ENCODE data around the gene XAB2.
"Not testable (repeated sequence)": the region's sequence is repeated elsewhere in the genome, so short reads cannot be mapped to it uniquely, and the experiment has no call there.

XAB2 gene

DNA sequence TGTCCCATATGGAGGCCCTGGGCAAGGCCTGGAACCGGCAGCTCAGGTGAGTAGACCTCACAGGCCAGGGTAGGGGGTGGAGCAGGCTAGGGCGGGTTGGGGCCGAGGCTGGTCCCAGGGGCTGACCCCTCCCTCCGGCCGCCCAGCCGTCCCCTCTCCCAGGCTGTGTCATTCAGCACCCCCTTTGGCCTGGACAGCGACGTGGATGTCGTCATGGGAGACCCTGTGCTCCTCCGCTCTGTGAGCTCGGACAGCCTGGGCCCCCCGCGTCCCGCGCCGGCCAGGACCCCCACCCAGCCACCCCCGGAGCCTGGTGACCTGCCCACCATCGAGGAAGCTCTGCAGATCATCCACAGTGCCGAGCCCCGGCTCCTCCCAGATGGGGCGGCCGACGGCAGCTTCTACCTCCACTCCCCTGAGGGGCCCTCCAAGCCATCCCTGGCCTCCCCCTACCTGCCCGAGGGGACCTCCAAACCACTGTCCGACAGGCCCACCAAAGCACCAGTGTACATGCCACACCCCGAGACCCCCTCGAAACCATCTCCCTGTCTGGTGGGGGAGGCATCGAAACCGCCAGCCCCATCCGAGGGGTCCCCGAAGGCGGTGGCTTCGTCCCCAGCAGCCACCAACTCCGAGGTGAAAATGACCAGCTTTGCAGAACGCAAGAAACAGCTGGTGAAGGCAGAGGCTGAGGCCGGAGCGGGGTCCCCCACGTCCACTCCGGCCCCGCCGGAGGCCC is 17.6 kb downstream of the XAB2 start:
- no peak for DNase-seq

DNA sequence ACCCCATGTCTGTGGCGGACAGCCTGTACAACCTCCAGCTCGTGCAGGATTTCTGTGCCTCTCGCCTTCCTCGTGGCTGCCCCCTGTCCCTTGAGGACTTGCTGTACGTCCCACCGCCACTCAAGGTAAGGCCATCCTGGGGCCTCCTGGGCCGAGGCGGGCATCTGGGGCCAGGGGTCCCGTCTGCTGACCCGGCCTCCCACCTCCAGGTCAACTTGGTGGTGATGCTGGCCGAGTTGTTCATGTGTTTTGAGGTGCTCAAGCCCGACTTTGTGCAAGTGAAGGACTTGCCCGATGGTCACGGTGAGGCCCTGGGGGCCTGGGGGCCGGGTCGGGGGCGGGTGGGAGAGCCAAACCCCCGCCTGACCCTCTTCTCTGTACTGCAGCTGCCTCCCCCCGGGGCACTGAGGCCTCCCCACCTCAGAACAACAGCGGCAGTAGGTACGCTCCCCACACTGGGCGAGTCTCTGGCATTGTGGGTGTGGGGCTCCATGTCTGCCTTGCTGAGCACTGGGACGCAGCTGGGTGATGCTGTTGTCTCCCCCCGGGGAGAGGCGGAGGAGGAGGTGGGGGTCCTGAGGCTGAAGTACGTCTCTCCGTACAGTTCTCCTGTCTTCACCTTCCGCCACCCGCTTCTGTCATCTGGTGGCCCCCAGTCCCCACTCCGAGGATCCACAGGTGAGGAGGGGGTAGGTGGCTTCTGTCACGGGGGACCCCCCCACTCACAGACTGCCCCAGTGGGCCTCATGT is 18.7 kb downstream of the XAB2 start:
- DNase-seq = no peak

DNA sequence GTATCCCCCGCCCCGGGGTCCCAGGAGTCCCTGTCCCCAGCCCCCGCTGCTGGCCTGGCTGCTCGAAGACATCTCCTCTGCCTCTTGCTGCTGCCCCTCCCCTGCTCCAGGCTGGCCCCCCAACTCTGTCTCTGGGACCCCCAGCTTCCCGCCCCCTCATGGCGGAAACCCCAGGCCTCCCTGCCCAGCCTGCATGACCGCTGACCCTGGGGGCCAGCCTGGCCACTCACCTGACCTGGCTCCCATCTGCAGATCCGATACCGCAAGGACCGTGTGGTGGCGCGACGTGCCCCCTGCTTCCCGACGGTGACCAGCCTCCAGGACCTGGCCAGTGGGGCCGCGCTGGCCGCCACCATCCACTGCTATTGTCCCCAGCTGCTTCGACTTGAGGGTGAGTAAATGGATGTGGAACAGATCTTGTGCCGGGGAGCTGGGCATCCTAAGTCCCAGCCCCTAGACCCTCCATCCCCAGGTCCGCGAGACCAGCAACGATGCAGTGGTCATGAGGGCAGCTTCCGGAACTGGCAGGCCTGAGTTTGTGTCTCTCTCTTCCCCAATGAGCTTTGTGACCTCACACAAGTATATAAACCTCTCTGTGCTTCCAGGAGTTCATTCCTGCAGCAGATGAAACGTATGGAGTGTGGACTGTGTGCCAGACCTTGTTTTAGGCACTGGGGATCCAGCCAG is 21.3 kb downstream of the XAB2 start:
- DNase-seq = no peak

DNA sequence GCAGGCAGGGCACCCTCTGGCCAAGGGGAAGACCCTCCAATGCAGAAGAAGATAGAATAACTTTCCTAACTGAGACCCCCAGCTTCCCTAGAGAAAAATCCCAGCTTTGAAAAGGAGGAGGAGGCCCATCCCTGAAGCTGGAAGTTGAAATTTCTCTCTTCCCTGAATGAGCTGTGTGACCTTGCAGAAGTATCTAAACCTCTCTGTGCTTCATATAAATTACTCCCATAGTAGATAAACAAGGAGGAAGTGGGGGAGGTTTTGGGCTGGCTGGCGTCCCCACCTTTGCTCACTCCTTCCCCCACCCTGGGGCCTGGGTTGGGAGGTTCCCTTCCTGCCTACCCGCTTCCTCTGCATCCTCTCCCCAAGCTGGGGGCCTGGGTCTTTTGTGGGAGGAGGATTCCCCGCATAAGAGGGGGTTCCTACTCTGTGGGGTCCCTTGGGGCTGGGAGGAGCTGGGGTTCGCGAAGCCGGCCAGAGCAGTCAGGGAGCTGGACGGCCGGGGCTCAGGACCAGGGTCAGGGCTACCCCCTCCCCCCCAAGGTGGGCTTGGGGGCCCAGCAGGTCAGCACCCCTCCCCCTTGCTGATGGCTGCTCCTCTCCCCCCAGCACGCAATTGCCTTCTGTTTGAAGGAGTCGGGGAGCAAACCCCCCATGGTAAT is 22.0 kb downstream of the XAB2 start:
- no peak for DNase-seq

DNA sequence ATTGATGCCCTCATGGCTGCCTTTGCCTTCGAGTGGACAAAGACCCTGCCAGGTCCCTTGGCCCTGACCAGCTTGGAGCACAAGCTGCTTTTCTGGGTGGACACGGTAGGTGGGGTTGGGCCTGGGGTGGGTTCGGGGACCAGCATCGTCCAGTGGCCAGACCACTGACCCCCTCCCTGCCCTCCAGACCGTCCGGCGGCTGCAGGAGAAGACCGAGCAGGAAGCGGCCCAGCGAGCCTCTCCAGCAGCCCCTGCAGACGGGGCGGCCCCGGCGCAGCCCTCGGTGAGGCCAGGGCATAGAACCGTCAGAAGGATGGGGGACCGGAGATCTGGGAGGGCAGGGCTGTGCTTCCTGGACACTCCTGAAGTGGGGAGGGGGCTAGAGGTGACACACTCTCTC is 23.1 kb downstream of the XAB2 start:
- no peak for DNase-seq

DNA sequence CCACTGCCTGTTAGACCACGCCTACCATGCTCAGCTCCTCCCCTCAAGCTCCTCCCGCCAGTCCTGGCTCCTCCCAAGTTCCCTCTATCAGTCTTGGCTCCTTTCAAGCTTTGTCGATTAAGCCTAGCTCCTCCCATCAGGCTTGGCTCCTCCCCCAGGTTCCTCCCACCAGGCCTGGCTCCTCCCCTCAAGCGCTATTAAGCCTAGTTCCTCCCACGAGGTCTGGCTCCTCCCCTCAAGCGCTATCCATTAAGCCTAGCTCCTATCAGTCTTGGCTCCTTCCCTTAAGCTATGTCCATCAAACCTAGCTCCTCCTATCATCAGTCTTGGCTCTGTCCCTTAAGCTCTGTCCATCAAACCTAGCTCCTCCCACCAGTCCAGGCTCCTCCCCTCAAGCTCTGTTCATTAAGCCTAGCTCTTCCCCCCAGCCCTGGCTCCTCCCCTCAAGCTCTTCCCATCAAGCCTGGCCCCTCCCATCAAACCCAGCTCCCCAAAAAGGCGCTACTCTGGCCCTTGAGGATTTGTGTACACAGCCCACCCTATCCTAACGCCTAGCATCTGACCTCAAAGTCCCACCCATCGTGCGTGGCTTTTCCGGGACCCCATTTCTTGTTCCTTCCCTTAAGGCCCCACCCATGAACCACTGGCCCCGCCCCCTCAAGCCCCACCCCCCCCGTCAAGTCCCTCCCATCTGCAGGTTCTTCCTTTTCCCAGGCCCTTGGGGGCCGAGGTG is 23.7 kb downstream of the XAB2 start:
- peak; percentile 65 for DNase-seq

DNA sequence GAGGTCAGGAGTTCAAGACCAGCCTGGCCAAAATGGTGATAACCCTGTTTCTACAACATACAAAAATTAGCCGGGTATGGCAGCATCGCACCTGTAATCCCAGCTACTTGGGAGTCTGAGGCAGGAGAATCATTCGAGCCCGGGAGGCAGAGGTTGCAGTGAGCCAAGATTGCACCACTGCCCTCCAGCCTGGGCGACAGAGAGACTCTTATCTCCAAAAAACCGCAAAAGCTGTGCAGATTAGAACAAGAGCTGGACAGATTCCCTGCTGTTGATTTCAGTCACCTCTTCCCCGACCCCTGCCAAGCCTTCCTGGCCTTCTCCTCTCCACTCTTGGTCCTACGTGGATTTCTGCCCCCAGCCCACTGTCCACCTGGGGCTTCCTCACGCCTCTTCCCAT is 25.4 kb downstream of the XAB2 start:
- no peak for DNase-seq

DNA sequence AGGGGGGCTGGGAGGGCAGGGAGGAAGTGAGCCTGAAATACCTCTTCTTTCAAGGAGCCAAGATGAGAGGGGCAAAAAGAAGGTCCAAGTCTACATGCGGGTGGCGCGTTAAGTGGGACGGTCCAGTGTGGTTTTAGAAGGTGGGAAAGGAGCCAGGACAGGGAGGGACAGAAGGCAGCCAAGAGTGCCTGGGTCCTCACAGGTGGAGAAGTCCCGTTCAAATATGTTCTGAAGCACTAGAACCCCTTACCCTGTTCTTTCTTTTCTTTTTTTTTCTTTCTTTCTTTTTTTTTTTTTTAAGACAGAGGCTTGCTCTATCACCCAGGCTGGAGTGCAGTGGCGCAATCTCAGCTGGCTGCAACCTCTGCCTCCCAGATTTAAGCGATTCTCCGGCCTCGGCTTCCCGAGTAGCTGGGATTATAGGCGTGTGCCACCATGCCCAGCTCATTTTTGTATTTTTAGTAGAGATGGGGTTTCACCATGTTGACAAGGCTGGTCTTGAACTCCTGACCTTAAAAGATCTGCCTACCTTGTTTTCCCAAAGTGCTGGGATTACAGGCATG is 26.3 kb downstream of the XAB2 start:
- DNase-seq = no peak

DNA sequence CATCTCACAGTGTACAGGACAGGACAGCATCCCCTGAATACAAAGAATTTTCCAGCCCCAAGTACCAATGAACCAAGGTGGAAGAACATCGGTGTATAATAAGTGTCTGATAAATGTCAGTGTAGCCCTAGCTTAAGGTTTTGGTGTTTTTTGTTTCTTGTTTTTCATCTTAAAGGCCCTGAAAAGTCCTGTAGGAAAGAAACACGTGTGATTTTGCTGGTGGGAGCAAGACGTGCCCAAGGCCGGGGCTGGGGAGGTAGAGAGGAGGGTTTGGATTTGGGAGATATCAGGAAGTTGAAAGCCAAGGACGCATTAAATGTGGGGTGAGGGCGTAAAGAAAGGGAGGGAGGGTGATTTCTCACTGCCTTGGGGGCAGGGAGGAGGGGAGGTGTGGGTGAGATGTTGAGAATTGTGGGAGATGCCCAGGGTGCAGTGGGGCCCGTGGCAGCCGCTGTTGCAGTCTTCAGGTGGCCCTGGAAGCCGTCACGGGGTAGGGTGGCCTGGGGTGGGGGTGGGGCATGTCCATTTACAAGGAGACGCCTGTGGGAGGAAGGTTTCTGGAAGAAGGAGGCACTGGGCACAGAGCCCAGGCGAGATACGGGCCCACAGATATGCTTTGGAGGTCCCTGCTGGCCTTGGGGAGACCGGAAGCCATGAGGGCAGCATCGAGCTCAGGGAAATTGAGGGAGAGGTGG is 27.0 kb downstream of the XAB2 start:
- DNase-seq = no peak

DNA sequence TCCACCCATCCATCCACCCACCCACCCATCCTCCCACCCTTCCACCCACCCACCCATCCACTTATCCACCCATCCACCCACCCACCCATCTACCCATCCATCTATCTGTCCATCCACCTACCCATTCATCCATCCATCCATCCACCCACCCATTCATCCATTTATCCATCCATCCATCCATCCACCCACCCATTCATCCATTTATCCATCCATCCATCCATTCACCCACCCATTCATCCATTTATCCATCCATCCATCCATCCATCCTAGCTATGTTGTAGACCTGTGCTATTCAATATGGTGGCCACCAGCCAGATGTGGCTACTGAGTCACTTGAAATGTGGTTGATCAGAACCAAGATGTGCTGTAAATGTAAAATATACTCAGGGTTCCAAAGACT is 28.6 kb downstream of the XAB2 start:
- no peak for DNase-seq

DNA sequence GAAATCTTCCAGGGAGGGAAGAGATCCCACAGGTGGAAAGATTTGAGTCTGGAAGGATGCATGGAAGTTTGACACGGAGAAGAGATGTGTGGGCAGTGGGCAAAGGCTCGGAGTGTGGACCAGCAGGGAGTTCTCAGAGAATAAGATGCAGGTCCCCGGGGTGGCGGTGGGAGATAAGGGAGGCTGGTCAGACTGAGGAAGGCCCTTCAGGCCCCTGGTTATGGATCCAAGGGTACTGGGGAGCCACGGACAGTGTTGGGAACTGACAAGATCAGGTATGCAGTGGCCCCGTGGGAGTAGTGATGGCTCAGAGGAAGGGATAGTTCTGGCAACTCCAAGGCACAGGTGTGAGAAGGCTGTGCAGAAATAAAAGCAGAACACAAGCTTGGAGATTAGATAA is 31.2 kb downstream of the XAB2 start:
- DNase-seq = no peak

DNA sequence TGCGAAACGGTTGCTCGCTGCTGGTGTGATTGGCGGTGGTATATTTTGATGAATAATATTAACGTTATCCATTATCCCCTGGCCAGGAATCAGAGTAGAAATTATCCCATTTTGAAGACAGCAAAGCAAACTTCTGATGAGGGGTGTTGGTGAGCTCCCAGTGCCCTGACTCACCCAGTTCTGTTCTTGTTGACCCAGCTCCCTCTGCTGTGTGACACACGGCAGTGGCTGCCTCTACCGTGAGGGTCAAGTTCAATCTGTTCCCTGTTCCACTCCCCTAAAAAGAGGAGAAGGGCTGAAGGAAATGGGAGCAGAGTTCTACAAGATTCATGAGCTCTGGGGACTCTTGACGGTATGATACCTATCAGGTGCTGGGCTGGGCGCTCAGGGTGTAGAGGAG is 31.7 kb downstream of the XAB2 start:
- DNase-seq = no peak

DNA sequence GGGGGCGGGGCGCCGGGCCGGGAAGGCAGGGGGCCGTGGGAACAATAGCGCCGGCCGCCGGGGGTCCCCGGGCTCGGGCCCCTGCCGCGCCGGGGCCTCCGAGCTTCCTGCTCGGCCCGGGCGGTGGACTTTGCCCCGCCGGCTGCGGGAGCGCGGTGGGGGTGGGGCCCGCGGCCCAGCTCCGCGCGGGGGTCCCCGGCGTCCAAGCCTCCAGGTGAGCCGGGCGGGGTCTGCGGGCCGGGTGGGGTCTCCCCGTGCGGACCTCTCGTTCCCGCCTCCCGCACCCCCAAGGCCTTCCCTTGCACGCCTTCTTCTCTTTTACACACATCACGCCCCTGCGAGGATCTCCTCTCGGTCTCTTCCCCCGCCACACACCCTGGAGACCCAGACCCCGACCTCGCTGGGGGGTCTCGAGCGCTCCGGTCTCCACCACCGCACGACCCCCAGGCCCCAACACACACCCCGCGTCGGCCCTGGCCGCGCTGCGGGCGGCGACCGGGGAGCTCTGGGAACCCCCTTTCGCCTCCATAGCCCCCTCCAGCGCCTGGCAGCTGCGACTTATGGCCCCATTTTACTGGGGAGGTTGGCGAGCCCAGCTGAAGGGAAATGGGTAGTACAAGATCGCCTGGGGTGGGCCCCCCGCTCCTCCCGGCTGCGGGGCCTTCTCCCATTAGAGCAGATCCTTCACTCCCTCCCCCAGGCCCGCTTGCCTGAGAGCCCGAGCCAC is 33.0 kb downstream of the XAB2 start:
- peak; percentile 50 for DNase-seq

DNA sequence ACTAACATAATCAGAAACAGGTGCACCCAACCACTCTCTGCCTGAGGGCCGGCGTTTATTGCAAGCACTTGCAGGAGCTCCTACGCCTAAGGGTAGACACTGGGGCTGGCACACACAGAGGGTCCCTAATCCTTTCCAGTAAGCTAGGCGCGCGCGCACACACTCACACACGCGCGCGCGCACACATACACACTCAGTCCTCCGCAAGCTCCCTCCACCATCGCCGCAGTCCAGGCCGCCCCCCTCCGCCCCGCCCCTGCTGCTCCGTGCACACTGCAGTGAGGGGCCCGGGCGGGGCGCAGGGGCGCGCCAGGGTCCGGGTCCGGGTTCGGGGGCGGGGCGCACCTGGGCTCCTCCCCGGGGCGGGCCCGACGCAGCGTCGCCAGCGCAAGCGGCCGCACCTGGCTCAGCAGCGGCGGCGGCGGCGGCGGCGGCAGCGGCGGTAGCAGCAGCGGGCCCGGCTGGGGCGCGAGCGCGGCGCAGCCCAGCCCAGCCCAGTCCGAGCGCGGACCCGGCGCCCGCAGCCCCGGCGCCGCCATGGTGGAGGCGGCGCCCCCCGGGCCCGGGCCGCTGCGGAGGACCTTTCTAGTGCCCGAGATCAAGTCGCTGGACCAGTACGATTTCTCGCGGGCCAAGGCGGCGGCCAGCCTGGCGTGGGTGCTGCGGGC is 33.7 kb downstream of the XAB2 start, which contains the start of gene CAMSAP3:
TSS of gene CAMSAP3 (plus strand) at position 398 of the 668 bp plus-strand sequence. CDS start at position 538, 140 bp downstream.
- DNase-seq = peak; percentile 83

DNA sequence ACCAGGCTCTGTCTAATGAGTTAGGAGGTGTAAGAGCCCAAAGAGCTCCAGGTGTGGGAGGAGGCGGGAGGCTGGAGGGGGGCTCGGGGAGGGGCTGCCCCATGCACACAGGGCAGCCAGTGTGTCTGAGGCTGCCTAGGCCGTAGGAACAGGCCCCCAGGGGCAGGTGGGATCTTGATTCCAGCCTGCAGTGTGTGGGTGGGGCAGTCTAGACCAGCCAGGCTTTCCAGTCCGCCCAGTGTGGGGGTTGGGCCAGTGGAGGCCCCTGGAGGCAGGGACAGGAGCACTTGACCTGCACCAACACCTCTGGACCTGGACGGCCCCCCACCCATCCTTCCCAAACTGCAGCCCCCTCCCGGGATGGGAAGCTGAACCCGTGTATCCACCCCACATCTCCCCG is 39.1 kb downstream of the XAB2 start:
- DNase-seq = no peak

DNA sequence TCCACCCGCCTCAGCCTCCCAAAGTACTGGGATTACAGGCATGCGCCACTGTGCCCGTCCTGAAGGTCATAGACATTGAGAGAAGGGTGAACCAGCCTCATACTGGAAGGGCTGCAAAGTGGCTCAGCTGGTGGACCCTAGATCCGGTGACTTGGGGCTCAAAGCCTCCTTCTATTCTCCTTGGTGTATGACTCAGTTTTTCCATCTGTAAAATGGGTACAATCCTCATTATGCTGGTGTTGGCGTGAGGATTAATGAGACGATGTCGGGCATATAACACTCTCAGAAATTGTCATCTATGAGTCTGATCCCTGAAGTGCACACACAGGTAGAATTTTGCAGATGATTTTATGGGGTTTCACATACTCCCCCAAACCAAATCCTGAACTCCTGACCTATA is 39.5 kb downstream of the XAB2 start:
- no peak for DNase-seq

DNA sequence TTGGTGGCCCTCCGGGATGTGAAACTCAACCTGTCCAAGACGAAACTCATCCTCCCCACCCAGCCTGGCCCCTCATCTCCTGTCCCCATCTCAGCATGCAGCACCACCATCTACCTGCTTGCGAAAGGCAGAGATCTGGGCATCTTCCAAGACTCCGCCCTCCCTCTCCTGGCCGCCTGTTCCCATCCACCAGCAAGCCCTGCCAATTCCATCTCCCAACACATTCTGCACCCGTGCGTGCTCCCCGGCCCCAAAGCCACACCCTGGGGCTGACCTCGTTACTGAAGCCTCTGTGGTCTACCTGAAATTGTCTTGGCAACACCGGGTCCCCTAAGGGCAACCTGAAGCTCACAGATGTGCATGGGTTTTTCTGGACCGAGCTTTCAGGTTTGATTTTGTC is 46.9 kb downstream of the XAB2 start:
- DNase-seq = no peak

DNA sequence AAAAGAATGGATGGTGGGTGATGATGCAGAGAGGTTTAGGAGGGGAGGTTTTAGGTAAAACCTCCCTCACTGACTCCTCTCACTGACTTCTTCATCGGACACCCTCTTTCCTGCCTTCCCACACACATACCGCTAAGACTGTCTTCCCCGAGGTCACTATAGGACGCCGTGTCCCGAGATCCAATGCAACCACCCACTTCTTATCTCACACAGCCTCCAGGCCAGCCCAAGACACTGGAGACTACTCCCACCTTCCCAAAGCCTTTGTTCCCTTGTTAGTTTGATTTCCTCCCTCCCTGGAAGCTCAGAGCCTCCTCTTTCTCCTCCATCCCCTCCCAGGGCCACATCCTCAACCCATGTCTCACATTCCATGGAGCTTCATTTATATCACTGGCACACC is 50.2 kb downstream of the XAB2 start:
- DNase-seq = no peak

DNA sequence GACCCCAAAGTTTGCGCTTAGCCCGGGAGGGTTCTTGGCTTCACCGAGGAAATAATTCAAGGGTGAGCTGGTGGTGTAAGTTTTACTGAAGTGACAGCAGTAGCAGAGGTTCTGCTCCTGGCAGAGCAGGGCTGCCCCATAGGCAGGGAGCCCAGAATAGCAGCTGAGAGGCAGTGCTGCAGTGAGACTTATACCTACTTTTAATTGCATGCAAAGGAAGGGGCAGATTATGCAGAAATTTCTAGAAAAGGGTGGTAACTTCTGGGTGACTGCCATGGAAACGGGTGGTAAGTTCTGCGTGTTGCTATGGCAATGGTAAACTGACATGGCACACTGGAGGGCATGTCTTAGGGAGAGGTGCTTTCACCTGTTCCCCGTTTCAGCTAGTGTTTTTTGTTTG is 51.2 kb downstream of the XAB2 start:
- DNase-seq = peak; percentile 29

DNA sequence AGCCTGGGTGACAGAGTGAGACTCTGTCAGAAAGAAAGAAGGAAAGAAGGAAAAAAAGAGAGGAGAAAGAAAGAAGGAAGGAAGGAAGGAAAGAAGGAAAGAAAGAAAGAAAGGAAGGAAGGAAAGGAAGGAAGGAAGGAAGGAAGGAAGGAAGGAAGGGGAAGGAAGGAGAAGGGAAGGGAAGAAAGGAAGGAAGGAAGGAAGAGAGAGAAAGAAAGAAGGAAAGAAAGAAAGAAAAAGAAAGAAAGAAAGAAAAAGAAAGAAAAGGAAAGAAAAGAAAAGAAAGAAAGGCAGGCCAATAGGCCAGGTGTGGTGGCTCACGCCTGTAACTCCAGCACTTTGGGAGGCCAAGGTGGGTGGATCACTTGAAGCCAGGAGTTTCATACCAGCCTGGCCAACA is 51.9 kb downstream of the XAB2 start:
- DNase-seq = not testable (repeated sequence)
